ENCODE measurements around the gene MARCHF2.

GRCh38 chr19:8401981-8402411, 11.1 kb upstream of the MARCHF2 start:
- TF ChIP-seq, protein P1, sequence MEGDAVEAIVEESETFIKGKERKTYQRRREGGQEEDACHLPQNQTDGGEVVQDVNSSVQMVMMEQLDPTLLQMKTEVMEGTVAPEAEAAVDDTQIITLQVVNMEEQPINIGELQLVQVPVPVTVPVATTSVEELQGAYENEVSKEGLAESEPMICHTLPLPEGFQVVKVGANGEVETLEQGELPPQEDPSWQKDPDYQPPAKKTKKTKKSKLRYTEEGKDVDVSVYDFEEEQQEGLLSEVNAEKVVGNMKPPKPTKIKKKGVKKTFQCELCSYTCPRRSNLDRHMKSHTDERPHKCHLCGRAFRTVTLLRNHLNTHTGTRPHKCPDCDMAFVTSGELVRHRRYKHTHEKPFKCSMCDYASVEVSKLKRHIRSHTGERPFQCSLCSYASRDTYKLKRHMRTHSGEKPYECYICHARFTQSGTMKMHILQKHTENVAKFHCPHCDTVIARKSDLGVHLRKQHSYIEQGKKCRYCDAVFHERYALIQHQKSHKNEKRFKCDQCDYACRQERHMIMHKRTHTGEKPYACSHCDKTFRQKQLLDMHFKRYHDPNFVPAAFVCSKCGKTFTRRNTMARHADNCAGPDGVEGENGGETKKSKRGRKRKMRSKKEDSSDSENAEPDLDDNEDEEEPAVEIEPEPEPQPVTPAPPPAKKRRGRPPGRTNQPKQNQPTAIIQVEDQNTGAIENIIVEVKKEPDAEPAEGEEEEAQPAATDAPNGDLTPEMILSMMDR (IDR thresholded peaks at IDR 0.05), result no peak
- TF ChIP-seq EP300 (IDR thresholded peaks at IDR 0.05; ENCODE audit: low read depth) (no peak), POLR2A (IDR thresholded peaks at IDR 0.05) (no peak)

All from transverse colon (tissue), 3 donors.